Stimulated activated CD4-positive, alpha-beta T cell treated with anti-CD3 and anti-CD28 coated beads, Interleukin-12 subunit alpha, Interleukin-12 subunit beta, amount 100 ng/mL, for 24 hours (primary cell): ENCODE measurements around the gene TPCN2.

Source experiments
- DNase-seq, 2 experiments: peaks; one replicate each; pipeline ENCODE4 v3.0.0-alpha.2; 2020; ENCODE audit warnings: low read depth in 2 of 2

TPCN2 gene

DNA sequence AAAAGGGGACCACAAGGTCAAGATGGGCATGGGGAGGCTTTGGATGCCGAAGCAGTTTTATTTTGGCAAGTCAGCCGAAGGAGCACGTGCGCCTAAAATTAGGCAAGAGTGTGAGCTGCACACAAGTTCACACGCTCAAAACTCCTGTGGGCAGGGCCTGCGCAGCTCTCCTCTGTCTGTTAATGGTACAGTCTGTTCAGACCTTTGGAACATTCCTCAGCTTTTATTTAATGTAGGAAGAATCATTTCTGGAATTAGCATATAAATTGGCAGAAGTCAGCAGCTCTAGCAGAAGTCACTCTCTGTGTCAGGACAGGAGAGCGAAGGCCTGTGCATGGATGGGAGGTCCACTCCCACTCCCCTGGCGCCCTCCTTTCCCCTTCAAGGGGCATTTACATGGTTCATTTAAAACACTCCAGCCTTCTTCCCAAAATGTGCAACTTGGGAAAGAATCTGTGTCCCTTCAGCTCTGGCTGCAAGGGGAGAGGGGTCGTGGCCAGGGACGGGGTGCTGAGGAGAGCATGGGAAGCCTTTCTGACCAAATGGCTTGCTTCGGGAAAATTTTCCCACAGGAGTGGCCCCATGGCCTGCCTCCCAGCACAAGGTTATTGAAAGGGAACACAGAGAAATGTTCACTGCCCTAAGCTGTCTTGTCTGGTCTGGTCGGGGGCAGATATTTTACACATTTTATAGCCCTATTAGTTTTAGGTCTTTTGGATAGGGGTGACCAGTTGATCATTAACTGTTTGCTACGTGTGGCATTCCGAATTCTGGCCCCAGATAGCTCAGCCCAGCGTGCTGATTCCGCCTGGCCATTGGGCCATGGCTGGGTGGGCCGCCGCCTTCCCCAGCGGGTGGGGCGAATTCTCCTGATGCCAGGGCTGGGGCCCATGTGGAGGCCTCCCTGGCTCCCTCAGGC lies 63.2 kb downstream of the TPCN2 start:
- no peak for DNase-seq

DNA sequence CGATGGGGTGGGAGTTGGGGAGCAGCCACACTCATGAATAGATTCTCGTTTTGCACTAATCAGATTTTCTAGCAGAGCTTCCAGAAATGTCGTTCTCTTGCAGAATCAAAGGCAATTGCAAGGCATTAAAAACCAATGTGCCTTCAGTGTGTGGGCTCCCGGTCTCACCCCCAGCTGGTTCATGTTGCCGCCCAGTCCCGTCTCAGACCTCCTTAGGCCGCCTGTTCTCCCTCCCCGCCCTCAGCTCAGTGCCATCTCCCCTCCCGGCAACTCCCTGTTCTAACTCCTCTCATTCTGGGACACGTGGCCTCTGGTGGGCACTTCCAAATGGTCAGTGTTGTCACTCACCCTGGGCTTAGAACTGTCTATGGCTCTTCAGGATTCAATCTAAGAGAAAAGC lies 64.5 kb downstream of the TPCN2 start:
- no peak for DNase-seq

DNA sequence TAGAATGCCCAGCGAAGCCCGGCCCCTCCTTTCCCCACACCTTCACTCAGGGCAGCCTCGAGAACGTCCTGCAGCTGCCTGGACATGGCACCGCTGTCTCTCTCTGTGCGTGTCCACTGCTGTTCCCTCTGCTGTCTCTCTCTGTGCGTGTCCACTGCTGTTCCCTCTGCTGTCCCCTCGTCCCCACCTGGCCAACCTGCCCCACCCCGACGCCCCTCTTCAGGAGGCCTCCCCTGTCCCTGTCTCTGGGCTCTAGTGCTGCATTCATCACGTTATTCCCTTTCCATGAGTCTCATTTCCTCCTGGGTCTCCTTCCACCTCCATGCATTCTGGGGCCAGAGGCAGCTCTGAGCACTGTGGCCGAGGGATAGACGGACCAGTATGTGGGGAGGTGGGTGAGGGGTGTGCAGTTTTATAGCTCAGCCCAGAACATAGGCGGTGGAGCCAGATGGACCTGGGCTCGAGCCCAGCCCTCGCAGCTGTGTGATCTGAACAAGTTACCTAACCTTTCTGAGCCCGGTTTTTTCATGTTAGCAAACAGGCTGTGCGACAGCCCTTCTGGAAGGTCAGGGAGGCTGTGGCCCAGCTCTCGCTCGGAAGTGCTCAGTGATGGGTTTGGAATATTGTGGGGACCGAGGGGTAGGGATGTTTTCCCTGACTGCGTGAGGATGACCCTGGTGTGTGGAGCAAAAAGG lies 65.1 kb downstream of the TPCN2 start:
- no peak for DNase-seq

DNA sequence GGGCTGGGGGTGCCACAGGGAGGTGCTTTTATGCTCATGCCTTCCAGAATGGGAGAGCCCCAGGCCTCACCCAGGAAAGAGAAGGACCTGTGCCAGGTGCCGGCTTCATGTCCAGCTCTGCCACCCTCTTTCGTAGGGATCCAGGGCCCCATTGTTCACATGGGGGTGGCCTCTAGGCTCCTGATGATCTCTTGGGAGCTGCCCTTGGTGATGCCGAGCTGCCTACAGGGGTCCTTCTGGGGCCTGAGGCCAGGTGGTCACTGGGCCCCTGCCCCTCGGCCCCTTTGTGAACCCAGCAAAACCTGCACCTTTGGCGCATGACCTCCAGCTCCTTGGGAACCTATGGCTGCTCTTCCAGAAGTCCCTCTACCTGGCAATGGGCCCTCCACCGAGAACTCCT lies 65.6 kb downstream of the TPCN2 start:
- DNase-seq = no peak

DNA sequence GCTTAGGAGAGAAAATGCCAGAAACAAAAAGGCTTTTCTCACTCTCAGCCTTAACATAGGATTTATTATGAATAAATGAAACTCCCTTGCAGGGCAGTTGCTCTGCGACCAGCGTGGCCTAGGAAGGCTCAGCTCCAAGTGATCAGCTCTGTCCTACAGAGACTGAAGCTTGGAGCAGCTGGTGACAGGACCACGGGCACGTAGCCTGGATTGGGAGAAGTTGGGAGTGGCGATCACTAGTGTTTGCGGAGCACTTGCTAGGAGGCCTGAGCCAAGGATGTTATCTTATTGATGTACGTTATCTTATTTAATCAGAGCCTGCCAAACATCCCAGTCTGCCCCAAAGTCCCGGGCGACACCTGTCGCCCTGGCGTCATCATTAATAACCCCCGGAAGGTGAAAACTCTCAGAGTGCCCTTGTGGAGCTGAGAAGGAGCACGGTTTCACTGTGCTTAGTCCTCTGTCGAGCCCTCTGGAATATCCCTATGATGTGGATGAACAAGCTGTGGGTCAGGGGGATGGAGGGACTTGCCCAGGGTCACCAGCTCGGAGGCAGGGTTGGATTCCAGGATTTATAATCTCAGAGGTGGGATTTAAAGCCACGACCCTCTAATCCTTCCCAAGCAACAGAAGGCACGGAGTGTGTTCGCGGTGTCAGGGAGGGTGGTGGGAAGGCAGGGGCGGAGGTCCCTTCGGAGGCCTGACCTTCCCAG lies 66.2 kb downstream of the TPCN2 start:
- no peak for DNase-seq

DNA sequence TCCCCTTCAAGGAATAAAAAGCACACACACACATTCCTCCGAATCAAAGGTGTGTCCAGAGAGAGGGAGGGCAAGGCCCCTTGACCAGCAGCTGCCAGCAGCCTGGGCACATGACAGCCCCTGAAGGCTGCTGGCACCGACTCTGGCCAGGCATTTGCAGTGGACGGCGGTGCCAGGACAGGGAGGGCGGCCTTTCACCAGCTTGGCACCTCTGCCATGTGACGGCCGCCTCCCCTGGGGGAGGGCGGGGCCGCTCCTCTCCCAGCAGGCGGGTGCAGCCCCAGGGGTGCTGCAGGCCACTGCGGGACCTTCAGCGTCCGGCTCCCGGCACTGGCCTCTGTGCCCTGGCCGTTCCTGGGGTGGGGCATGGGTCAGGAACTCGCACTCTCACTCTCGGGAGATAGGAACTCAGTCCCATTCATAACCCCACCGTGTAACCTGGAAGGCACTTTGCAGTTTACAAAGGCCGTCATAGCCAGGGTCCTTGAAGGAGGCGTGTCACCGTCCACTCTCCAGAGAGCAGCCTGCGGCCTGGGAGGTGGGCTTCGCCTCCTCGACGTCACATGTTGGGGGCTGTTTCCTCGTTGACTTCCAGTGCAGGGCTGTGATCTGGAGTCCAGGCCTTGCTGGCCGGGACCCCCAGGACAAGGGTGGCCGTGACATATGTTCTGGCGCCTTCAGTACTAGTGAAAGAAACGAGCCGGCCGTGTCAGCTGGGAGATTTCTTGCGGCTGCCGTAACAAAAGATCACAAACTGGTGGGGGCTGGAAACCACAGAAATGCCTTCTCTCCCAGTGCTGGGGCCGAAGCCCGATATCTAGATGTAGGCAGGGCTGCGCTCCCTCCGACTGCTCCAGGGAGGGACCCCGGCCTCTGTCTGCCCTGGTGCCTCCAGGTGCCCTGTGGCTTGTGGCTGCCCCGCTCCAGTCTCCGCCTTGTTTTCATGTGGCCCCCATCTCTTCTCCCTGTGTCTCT lies 67.1 kb downstream of the TPCN2 start:
- no peak for DNase-seq

DNA sequence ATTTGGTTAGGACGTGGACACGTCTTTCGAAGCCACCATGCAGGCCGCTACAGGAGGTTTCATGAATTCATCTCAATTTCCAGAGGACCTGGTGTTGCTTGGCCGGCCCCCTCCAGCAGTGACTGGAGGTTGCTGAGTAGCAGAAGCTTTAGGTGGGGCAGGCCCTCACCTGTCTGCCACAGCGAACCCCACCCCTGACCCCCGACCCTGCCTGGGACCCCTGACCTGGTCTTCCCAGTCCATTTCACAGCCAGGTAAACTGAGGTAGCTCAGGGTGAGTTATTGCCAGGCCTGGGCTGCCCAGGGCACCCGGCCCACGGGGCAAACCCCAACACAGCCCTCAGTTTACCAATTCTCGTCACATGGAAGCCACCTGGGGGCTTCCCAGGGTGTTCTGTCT lies 67.9 kb downstream of the TPCN2 start:
- DNase-seq = no peak

DNA sequence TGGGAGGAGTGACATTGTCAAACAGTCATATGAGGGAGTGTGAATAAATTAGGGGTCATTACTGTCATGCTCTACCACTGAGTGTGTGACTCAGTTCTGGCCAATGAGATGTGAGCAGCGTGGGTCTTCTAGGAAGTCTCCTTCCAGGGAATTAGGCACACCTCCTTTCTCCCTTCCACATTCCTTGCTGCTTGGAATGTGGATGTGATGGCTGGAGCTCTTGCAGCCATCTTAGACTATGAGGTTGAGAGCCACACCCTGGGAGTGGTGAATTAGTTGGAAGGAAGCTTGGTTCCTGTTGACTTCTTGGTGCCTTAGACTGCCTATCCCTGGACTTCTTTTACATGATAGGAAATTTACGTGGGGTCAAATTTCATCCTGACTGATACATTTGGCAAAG lies 70.5 kb downstream of the TPCN2 start:
- no peak for DNase-seq

DNA sequence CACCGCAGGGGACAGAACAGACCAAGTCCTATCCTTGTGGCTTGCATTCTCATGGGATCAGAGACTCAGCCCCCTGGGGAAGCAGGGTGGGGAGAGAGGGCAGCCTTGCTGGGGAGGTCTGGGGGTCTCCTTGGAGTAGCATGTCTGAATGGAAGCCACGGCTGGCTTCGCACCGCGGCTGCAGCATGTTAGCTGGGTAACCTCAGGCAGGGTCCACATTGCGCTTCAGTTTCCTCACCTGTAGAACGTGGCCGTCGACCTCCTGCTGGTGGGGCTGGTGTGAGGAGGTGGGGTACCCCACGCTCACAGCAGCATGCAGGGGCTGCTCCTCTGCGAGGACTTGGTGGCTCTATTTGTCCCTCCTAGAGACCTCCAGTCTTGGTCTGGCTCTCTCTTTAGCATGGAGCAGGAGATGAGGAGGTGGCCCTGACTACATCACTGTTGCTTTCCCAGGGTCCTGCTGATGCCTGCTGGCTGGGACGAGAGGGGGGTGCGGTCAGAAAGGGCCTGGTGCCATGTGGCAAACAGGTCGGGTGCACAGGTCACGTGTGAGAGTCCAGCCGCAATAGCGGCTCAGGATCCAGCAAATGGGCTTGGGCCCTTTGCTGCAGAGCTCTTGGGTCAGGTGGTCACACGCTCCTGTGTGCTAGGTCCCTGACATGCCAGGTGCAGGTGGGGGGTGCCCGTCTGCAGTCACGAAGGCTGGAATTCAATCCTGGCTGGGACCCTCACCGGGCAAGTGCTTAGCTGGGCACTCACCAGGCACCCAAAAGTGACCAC lies 71.6 kb downstream of the TPCN2 start:
- no peak for DNase-seq

DNA sequence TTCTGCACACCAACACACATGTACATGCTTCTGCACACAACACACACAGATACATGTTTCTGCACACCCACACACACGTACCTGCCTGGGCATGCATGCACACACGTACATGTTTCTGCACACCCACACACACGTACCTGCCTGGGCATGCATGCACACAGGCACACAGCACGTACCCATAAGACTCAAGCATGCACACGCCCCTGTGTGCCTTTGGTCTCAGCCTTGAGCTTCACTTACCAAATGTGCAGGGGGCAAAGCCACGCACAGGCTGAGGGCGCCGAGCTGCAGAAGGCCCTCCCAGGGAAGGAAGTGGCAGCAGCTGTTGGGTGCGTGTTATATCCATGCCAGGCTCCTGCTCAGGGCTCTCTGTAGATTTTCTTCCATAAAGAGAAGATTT lies 72.3 kb downstream of the TPCN2 start:
- no peak for DNase-seq

DNA sequence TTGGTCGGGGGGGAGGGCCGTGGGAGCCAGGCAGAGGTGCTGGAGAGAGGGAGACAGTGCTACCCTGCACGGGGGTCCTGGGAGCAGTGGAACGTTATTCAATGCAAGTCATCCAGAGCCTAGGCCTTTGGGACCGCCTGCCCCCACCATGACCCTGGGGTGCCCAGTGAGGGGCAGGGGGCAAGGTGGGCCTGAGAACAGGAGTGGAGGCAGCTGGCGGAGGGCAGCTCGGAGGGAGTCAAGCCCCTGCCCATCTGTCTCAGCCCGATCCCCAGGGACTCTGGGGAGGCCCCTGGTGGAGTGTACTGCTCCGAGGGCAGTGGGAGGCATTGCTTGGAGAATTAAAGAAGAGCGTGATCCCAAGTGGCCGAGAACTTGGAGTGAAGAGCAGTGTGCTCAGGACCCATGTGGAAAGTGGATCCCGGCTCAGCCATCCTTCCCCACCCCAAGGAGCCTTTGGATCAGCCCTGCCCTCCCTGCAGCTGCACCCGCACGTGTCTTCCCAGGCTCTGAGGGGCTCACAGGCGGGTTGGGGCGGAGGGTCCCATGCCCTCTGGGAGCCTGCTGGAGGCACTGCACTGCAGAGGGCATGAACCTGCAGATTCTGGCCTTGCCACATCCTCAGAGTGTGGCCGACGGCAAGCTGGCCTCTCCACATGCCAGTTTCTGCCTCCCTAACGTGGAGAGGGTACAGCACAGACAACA lies 73.0 kb downstream of the TPCN2 start:
- DNase-seq = no peak

DNA sequence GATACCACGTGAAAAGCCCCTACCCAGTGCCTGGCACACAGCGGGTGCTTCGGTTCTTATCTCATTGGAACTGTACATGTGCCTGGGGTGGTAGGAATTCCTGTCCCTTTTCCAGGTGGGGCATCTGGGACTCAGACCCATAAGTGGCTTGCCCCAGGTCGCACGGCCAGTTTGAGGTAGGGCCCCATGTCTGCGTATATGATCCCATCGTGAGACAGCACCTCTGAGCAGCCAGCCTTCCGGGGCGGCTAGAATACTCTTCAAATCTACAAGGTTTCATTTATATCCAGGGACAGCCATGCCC lies 73.5 kb downstream of the TPCN2 start:
- no peak for DNase-seq

DNA sequence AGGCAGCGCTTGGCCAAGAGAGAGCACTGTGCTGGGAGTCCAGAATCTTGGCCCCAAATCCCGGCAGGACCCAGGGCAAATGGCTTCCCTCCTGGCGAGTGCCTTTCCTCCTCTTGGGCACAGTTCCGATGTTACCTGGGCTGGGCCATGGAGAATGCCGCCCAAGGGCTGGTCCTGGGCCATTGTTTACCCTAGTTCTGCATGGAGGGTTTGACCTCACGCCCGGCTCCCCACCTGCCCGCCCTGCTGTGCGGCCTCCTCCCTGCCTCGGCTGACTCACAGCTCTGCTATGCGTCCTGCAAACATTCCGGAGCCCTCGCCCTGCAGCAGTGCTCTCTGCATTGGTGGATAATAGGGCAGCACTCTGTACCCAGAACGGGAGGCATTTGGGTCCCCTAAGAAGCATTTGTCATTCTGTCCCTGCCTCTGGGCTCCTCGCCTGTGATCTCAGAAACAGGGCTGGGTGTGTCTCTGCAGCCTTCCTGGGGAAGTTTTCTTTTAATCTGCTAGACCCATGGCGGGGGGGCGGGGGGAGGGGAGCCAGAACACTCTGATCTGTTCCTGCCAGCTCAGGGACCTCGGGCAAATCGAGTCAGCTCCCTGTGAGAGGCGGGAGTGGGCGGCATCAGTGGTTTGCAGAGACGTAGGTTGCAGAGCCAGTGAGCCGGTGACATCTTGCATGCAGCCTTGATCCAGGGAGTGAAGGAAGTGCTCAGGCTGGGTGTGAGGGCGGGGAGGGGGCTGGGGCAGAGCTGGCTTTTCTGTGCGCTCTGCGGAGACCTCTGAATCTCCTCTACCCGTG lies 74.1 kb downstream of the TPCN2 start:
- peak; percentile 64 to 75 for DNase-seq

DNA sequence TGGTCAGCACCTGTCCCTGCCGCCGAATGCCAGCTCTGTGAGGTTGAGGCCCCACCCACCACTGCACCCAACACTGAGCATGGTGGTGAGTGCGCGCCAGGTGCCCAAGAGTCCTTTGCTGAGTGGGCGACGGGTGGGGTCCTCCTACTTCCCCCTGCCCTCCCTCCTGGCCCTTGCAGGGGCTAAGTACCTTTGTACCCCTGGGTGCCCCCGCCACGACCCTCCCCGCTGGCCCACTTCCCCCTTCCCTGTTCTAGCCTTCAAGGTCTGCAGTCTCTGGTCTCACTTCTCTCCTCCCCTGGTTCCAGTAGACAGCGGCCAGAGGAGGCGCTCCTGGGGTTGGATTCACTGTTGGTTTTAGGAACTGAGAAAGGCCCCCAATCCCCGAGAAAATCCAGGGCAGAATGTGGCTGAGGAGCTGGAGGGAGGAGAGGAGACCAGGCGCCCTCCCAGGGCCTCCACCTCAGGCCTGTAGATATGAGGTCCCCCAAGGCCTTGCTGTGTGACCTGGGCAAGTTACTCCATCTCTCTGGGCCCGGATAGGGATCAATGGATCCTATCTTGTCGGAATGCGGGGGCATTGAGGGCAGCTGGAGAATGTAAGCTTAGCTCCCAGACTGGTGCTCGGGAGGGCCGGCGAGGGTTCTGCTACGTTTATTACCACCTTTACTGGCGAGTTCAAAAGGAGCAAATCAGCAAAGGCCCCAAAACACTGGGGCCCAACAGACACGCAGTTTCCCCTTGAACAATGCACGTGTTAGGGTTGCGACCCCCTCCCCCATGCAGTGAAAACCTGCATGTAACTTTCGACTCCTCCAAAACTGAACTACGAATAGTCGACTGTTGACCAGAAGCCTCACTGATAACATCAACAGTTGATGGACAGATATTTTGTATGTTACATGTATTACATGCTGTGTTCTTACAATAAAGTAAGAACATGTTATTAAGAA lies 75.1 kb downstream of the TPCN2 start:
- no peak for DNase-seq

DNA sequence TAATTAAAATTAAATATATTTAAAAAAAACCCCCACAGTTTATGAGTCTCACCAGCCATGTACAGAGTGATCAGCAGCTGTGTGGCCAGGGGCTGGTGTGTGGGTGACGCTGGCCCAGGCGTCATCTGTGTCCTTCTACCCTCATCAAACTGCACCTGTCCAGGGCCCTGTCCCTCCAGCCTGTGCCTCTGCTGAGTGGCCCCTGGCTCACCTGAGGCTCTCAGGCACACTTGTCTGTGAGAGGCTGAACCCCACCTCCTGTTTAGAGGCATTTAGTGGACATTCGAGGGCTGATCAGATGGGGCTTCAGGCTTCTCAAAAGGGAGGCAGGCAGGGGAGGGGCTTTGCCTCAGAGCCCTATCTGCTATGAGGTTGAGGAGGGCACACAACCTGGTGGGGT lies 77.1 kb downstream of the TPCN2 start:
- no peak for DNase-seq

DNA sequence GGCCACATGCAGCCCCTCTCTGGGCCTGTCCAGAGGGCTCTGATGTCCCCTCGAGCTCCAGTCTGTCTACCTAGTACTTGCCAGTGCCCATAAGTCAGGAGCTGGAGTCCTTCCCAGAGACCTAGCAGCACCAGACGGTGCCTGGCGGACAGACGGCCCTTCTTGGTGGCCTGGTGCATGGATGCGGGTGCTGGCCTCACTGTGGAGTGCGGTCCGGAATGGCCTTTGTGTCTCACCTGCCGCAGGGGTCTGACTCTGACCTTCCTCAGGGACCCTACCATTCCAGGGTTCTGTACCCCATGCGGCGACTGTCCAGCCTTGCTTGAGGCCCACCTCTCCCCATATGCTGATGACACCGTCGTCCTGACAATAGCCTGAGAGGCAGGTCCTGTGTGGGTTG lies 77.6 kb downstream of the TPCN2 start:
- DNase-seq = no peak

DNA sequence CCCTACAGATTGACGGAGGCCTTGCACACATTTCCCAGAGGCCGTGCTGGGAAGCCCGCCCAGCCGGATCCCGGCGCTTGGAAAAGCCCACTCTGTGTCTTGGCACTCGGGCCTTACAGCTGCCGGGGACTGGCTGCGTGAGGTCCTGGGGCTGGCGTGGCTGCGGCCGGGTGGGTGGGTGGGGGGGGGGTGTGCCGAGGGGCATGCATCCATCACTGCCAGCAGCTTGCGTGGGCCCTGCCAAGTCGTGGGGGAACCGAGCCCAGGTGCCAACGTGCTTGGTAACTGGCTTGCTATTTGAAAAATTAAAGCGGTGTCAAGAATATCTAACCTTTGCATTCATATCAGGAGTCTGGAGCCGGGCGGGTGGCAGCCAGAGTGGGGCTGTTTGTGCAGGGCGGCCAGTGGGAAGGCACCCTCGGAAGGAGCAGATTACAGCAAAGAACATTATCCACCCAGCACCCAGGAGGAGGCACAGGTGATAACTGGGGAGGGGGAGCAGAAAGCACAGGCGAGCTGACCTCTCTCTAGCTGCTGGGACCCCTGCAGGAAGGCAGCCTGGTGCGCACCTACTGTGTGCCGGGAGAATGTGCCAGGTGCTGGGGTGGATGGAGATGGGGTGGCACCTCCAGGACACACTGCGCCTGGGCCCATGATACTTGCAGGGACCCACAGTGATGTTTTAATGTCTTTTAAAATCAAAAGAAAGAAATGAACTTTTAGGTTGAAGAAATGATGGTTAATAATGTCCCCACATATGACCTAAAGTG lies 78.5 kb downstream of the TPCN2 start:
- no peak for DNase-seq
